Sigmoid colon (tissue), 7 donors: ENCODE data around the gene NRG3. TPM values are rescaled to one million over a fixed set of nuclear protein-coding genes. Genes with fewer than 3 reads are reported as not detected.

ENCODE experiments used
- DNase-seq: peaks from one replicate; pipeline ENCODE4 v3.0.0-alpha.2; 2019
- H3K27ac ChIP-seq, 4 donors: fragments of 200-600 bp; sonication (generic); one replicate each; pipeline ENCODE4 v1.5.1; 2016 to 2019; ENCODE audit warnings: mild to moderate bottlenecking in 1 of 4
- H3K27me3 ChIP-seq, 3 donors: fragments of 200-600 bp; sonication (generic); one replicate each; pipeline ENCODE4 v1.5.1; 2019; ENCODE audit warnings: mild to moderate bottlenecking in 1 of 3
- H3K36me3 ChIP-seq, 4 donors: fragments of 200-600 bp; sonication (generic); one replicate each; pipeline ENCODE4 v1.5.1; 2016 to 2019
- H3K4me1 ChIP-seq, 4 donors: fragments of 200-600 bp; sonication (generic); one replicate each; pipeline ENCODE4 v1.5.1; 2017 to 2019
- H3K4me3 ChIP-seq, 4 donors: fragments of 200-600 bp; sonication (generic); one replicate each; pipeline ENCODE4 v1.5.1; 2017 to 2019; ENCODE audit warnings: mild to moderate bottlenecking in 2 of 4, moderate library complexity in 1 of 4
- H3K9me3 ChIP-seq, 4 donors: fragments of 200-600 bp in 3 of 4; sonication (generic) in 3 of 4; one replicate each; pipeline versions ENCODE4 v1.5.1 to v1.6.1; 2013 to 2019
- CTCF ChIP-seq, 4 experiments: fragments of 450-650 bp in 3 of 4; fragments of 200-600 bp in 1 of 4; IDR thresholded peaks; one replicate each; pipeline ENCODE4 v1.5.1; 2016 to 2019; ENCODE audit warnings: antibody characterized with exemption in 4 of 4, mild to moderate bottlenecking in 3 of 4, moderate library complexity in 2 of 4
- EP300 ChIP-seq, 4 donors: sonication (generic); formaldehyde crosslinking; IDR thresholded peaks; one replicate each; pipeline ENCODE4 v1.6.1; 2017; ENCODE audit warnings: antibody characterized with exemption in 4 of 4
- POLR2A ChIP-seq, 2 donors: fragments of 450-650 bp; IDR thresholded peaks; one replicate each; pipeline ENCODE4 v1.6.1; 2016; ENCODE audit warnings: antibody characterized with exemption in 2 of 2, mild to moderate bottlenecking in 2 of 2, moderate library complexity in 2 of 2
- POLR2AphosphoS5 ChIP-seq, 4 donors: sonication (generic); formaldehyde crosslinking; IDR thresholded peaks; one replicate each; pipeline ENCODE4 v1.6.1; 2017; ENCODE audit warnings: antibody characterized with exemption in 4 of 4
- WGBS, 2 donors: extraction: QIAGEN DNeasy Blood & Tissue Kit; methylation state at CpG; one replicate each; pipeline ENCODE4 v1.1.7; 2013; 5-methylcytosine and 5-hydroxymethylcytosine counted together
- intact Hi-C: fragments of 100-400 bp; cut with DNase I; formaldehyde crosslinking; loops from one replicate; pipeline ENCODE4 v1.15.1; 2023
- polyA plus RNA-seq, 3 donors: library from polyadenylated mRNA; stranded (reverse); fragments of 200-250 nt; gene quantifications; one replicate each; pipeline ENCODE4 v1.2.3, GENCODE V29; 2013
- total RNA-seq, 4 donors: library from RNA; depleted of rRNA; stranded (reverse); fragments of >200 nt; gene quantifications; one replicate each; pipeline ENCODE4 v1.1.0, GENCODE V29; 2016
- donor health status: healthy with polysubstance abuse.
- donor health status: Bipolar disorder and iron deficiency.
- donor health status: healthy.

The NRG3 gene
- total and polyA plus RNA-seq, 7 donors, result 0.17 to 2.2 (median 0.82) TPM; not detected in 2

- DNase-seq, result no peak
- Histone ChIP-seq H3K9me3 (no peaks in the 10 kb centered on the region), H3K27me3 (no peaks in the 10 kb centered on the region), H3K27ac (no peak overlapping the region), H3K4me1 (no peaks in the 10 kb centered on the region), H3K4me3 (no peak overlapping the region), H3K36me3 (no peaks in the 10 kb centered on the region)
- 52 to 69% methylated on average over 4 of the region's 4 CpGs for WGBS, 2 donors
- intact Hi-C loops, result no loop called here
- no peak for TF ChIP-seq CTCF (IDR thresholded peaks at IDR 0.05)
Observed at GRCh38 chr10:82742478-82742877, 867.5 kb downstream of the NRG3 start.

- Histone ChIP-seq H3K9me3 (no peaks in the 10 kb centered on the region), H3K36me3 (no peaks in the 10 kb centered on the region), H3K4me1 (no peaks in the 10 kb centered on the region), H3K27me3 (peaks cover 0 to 3% (median 0%) of the 10 kb centered on the region in 3 donors), H3K4me3 (no peak overlapping the region), H3K27ac (no peak overlapping the region)
- 83 to 85% methylated on average over 7 of the region's 7 CpGs for WGBS, 2 donors
- TF ChIP-seq EP300 (IDR thresholded peaks at IDR 0.05) (no peak), POLR2A (IDR thresholded peaks at IDR 0.05) (no peak), POLR2AphosphoS5 (IDR thresholded peaks at IDR 0.05) (no peak), CTCF (IDR thresholded peaks at IDR 0.05) (no peak)
- no peak for DNase-seq
- intact Hi-C loops, result no loop called here
Observed at GRCh38 chr10:82742898-82743297, 867.9 kb downstream of the NRG3 start.

- no peak overlapping the region for H3K27ac ChIP-seq
- intact Hi-C loops, result no loop called here
- no peak overlapping the region for H3K4me3 ChIP-seq
- H3K4me1 ChIP-seq, result no peaks in the 10 kb centered on the region
- peaks cover 0 to 3% (median 0%) of the 10 kb centered on the region in 3 donors for H3K27me3 ChIP-seq
- no peak for DNase-seq
- H3K36me3 ChIP-seq, result no peaks in the 10 kb centered on the region
- TF ChIP-seq POLR2AphosphoS5 (IDR thresholded peaks at IDR 0.05), result no peak
- no peak for TF ChIP-seq CTCF (IDR thresholded peaks at IDR 0.05)
- no peak for TF ChIP-seq EP300 (IDR thresholded peaks at IDR 0.05)
- TF ChIP-seq POLR2A (IDR thresholded peaks at IDR 0.05), result no peak
- no peaks in the 10 kb centered on the region for H3K9me3 ChIP-seq
Observed at GRCh38 chr10:82750538-82750937, 875.5 kb downstream of the NRG3 start.

GRCh38 chr10:82757397-82757796, 882.4 kb downstream of the NRG3 start:
- Histone ChIP-seq H3K27me3 (no peaks in the 10 kb centered on the region), H3K4me1 (no peaks in the 10 kb centered on the region), H3K27ac (no peak overlapping the region), H3K9me3 (no peaks in the 10 kb centered on the region), H3K36me3 (no peaks in the 10 kb centered on the region), H3K4me3 (no peak overlapping the region)
- TF ChIP-seq POLR2A (IDR thresholded peaks at IDR 0.05) (no peak), CTCF (IDR thresholded peaks at IDR 0.05) (no peak), EP300 (IDR thresholded peaks at IDR 0.05) (no peak), POLR2AphosphoS5 (IDR thresholded peaks at IDR 0.05) (no peak)
- DNase-seq, result no peak
- intact Hi-C loops, result no loop called here
- WGBS, 2 donors, result 45 to 66% methylated on average over 3 of the region's 3 CpGs

GRCh38 chr10:82757901-82758300, 882.9 kb downstream of the NRG3 start:
- Histone ChIP-seq H3K27ac (no peak overlapping the region), H3K9me3 (no peaks in the 10 kb centered on the region), H3K4me1 (no peaks in the 10 kb centered on the region), H3K27me3 (no peaks in the 10 kb centered on the region), H3K4me3 (no peak overlapping the region), H3K36me3 (no peaks in the 10 kb centered on the region)
- DNase-seq, result no peak
- TF ChIP-seq CTCF (IDR thresholded peaks at IDR 0.05), result no peak
- TF ChIP-seq POLR2AphosphoS5 (IDR thresholded peaks at IDR 0.05), result no peak
- no peak for TF ChIP-seq POLR2A (IDR thresholded peaks at IDR 0.05)
- no peak for TF ChIP-seq EP300 (IDR thresholded peaks at IDR 0.05)
- intact Hi-C loops, result no loop called here
